ENCODE data around the gene GPS1. TPM values are rescaled to one million over a fixed set of nuclear protein-coding genes. Genes with fewer than 3 reads are reported as not detected.
A peak's percentile ranks its signal among the peaks of the same experiment; 100 is the strongest.

The GPS1 gene
- total and polyA plus RNA-seq, 9 of the 15 experiments (the other 6 are each of a cell fraction or from before 2014, with no cell fraction given): 3.1 to 167 (median 69.9) TPM

- TF ChIP-seq CHD7 (IDR thresholded peaks at IDR 0.05; ENCODE audit: low read depth, low read length) (no peak), EGR1 (conservative IDR thresholded peaks at IDR 0.05) (peak; percentile 35), POLR2B (IDR thresholded peaks at IDR 0.05; ENCODE audit: low read depth, partially characterized antibody) (no peak), ZBTB40 (IDR thresholded peaks at IDR 0.05) (0 out of 2 replicates have a peak, but pooled peaks have one; percentile 42), ZBTB40 (CRISPR knock-in tag; IDR thresholded peaks at IDR 0.05) (no peak)
Measured at GRCh38 chr17:82030470-82031302, 21.0 kb upstream of the GPS1 start (continued).

Measured in K562 (cell line).